Activated CD4-positive, alpha-beta T cell treated with anti-CD3 and anti-CD28 coated beads, Interleukin-2, amount 50 U/mL, for 1 hour (primary cell): ENCODE data around the gene RELB.

Experiments used
- DNase-seq: peaks from one replicate; pipeline ENCODE4 v3.0.0-alpha.2; 2020

Gene RELB

DNA sequence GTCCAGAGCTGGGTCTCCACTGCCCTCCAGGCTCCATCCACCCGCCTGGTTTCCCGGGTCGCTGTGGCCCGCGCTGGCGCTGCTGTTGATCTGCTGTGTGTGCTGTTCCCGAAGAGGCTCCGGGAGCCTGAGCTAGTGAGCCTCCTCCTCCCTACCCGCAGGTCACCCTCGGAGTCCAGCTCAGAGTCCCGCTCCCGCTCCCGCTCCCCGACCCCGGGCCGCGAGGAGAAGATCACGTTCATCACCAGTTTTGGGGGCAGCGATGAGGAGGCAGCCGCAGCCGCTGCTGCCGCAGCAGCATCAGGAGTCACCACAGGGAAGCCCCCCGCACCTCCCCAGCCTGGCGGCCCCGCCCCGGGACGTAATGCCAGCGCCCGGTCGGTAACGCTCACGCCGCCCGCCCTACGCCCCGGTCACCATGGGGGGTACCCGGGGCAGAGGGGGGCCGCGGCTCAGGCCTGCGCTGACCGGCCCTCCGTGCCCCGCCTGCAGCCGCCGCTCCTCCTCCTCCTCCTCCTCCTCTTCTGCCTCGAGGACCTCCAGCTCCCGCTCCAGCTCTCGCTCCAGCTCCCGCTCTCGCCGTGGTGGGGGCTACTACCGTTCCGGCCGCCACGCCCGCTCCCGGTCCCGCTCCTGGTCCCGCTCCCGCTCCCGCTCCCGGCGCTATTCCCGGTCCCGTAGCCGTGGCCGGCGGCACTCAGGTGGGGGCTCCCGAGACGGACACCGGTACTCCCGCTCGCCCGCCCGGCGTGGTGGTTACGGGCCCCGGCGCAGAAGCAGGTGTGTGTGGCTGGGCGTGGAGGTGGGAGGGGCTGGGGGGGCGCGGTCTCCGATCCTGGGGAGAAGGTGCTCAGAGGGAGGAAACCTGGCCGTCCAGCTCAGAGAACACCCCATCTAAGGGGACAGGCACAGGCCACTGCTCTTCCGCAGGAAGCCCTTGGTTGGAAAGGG lies 62.9 kb downstream of the RELB start:
- DNase-seq, result no peak

DNA sequence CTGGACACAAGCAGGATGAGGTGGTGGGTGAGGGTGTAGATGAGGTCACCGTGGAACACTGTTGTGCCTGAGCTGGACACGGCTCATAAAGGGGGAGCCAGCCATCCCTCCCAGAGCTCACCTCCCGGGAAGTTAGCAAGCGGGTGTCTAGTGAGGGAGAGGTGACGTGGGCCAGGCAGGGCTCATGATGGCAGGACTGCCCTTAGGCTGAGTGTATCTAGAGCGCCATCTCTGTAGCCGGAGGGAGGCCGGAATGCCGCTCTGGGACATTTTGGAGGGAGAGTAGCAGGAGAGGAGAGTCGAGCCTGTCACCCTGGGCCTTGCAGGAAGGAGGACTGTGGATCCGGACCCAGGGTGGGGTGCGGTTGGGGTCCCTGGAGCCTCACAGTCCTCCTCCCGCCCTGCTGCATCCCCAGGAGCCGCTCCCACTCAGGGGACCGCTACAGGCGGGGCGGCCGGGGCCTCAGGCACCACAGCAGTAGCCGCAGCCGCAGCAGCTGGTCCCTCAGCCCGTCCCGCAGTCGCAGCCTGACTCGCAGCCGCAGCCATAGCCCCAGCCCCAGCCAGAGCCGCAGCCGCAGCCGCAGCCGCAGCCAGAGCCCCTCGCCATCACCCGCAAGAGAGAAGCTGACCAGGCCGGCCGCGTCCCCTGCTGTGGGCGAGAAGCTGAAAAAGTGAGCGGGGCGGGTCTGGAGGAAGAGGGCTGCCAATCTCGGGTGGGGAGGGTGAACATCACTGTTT lies 65.8 kb downstream of the RELB start:
- DNase-seq, result no peak

DNA sequence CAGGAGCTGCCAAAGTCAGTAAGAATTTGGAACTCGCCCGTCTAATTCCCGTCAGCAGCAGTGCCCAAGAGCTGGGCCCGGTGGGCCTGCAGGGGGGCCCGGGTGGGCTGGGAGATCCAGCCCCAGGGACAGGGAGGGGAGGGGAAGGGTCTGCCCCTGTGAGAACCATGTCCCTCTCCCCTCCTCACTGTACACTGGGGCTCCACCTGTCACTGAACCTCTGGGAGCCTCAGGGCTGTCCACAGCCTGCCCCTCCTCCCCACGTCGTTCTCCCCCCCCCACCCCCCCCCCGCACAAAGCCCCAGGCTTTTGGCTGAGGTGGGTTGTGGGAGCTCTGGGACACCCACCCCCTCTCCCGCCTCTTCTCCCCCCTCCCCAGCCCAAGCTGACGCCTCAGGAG lies 66.8 kb downstream of the RELB start:
- no peak for DNase-seq

DNA sequence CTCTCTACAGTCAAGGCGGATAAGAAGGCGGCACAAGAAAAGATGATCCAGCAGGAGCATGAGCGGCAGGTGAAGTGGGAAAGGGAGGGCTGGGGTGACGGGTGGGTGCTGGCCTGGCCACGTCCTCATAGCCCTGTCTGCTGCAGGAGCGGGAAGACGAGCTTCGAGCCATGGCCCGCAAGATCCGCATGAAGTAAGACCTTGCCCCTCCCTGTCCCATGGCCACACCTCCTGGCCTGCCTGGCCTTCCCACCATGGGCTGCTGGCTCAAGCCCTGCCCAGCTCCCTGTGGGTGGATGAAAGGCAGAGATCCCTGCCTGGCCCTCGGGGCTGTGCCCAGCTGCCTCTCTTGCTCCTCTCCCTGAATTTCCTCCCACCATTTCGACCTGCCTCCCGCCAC lies 67.8 kb downstream of the RELB start:
- no peak for DNase-seq

DNA sequence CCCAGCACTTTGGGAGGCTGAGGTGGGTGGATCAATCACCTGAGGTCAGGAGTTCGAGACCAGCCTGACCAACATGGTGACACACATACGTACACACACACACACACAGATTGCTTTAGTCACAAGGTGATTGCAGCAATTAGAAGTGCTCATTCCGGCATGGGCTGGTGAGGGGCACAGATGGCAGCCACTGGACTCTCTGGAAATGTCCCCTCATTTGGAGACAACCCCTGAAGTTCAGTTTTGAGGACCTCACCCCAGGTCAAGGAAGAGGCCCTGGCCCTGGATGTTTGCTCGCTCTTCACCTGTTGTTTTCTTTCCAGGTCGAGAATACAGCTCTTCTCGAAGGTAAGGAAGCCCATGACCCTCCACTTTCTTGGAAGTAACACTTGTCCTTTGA lies 69.0 kb downstream of the RELB start:
- no peak for DNase-seq

DNA sequence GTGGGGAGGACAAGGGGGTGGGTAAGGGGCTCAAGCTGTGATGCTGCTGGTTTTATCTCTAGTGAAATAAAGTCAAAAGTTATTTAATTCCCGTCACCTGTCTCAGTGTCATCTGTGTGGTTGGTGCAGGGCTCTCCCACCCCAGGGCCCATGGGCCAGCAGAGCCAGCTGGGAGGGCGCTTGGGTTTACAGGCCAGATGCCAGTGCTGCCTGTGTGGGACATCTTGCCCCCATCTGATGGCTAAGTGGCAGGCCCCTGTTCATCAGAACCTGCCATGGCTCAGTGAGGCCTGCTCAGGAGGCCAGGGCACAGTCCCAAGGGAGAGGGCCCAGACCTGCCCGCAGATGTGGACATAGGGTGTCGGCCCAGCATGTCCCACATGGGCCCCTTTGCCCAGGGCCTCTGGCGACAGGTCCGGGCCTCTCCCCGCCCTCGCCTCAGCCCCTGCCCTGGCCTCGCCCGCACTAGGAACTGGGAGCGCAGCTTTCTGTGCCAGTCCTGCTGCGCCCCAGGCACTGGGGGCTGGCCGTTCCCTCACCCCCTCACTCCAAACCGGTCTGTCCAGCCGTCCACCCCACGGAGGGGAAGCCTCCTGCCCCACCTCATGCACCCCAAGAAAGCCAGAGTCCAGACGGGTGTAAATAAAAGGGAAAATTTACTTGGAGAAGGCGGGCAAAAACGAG lies 69.7 kb downstream of the RELB start:
- no peak for DNase-seq

DNA sequence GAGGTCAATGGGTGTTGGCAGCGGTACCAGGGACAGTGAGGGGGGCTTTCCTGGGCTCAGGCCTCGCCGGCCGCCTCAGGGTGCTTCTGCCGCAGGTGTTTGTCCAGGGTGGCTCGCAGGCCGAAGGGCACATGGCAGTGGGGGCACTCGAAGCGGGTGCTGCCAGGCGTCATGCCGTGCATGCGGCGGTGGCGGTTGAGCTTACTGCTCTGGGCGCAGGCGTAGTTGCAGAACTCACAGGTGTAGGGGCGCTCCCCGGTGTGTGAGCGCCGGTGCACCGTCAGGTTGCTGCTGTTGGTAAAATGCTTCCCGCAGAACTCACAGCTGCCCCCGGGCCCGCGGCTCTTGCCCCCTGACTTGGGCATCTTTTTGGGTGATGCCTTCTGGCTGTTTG lies 70.3 kb downstream of the RELB start:
- DNase-seq, result no peak

DNA sequence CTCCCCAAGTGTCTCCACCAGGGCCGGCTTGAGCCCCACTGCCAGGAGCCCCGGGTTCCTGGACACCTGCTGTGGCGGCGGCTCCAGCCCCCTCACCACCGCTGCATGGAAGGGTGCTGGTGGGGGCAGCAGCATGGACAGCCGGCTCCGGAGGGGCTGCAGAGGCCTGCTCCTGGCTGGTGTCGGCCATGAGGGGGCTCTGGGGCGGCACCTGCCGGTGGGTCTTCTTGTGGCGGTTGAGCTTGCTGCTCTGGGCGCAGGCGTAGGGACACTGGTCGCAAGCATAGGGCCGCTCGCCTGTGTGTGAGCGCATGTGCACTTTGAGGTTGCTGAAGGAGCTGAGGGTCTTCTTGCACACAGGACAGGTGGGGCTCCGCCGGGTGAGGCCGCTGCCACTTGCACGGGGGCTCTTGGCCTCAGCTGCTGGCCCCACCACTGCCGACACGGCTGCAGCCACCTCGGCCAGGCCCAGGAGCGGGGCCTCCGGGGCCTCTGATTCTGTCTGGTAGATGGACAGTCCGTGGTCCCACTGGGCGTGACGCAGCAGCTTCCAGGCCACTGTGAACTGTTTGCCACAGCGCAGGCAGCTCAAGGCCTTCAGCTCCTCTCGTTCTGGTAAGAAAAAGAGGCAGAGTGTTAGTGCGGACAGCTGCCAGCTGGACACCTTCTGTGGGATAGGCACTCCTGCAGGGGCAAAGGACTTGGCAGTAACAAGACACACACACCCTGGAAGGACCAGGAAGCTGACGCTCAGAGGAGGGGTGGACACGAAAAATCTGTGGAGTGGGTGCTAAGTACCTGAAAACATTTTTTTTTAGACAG lies 70.9 kb downstream of the RELB start:
- no peak for DNase-seq

DNA sequence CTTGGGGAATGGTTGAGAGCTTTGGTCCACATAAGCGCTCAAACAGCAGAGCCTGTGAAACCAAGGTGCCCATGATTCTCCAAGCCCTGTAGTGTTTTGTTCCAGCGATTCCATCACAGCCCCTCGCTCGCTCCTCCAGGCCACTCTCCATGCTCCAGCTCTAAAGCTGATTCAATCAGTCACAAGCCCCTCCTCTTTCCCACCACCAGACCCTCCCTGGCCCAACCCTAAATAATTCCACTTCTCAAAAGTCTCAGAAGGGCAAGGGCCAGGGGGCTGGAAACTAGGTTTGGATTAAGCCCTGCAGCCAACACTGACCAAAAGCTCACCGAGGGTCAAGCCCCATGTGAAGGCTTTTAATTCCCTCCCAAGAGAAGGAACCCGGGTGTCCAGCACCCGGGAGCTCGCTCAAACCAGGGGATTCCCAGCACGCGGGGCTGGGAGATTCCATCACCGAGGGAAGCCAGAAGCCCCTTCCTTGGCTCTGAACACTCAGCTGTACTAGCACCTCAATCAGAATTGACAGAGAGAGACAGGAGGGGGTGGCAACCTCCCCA lies 73.6 kb downstream of the RELB start:
- DNase-seq, result no peak

DNA sequence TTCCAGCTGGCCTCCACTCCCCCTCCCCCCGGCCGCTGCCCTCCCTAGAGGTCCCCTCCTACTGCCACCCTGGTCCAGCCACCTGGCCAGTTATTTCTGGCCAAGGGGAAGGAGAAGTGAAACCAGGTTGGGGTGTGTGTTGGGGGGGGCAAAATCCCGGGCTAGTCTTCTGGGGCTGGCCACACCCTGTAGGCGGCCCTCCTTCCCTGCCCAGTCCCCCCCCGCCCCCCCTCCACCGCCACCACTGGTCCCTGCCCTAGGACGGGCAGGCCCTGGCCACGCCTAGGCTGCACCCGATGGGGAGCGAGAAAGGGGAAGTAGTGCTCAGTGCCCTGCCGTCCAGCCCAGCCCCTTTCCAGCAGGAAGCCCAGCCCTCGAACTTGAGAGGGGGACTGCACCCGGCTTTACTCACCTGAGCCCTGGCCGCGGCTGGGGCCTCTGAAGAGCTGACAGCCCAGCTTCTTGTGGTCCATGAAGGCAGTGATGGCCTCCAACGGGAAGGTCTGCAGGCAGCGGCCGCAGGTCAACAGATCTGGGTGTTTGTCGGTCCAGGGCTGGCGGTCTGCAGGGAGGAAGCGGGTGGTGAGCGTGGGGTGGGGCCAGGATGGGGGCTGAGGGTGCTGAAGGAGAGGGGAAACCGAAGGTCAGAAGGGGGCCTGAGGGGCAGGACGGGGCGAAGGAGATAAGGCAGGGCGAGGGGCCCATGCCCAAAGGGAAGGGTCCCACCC lies 74.2 kb downstream of the RELB start:
- DNase-seq, result no peak

DNA sequence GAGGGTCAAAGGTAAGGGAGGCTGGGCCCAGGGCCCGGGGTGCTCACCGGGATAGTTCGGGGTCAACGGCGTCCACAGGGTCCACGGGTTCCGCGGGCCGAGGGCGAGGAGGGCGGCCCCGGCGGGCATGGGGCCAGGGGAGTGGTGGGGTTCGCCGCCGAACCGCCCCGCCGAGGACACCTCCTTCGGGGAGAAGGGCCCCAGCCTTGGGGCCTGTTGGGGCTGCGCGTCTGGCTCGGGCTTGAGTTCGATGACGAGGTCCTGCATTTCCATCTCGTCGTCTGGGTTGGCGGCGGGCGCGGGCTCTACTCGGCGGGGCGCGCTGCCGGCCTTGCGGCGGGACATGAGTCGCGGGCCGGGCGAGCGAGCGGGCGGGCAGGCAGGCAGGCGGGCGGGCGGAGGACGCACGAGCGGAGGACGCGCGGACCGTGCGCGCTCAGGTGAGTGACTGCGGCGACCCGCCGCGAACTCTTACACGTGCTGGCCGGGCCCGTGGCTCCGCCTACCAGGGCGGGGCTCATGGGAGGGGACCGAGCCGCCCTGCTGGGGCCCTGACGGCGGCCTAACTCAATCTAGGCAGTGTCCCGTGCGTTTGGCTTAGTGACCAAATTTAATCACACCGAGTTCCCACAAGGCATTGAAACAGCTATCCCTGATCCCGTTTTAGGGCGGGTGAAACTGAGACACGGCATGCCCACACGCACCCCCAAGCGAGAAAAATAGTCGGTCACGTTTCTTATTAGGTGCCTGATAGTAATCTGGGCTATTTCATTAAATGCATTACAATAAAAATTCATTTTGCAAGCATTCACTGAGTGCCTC lies 75.0 kb downstream of the RELB start, which contains the start of gene ZNF296:
TSS of gene ZNF296 (minus strand) at position 450 of the 822 bp plus-strand sequence. CDS start at position 345, 105 bp downstream.
- DNase-seq, result peak; percentile 73

DNA sequence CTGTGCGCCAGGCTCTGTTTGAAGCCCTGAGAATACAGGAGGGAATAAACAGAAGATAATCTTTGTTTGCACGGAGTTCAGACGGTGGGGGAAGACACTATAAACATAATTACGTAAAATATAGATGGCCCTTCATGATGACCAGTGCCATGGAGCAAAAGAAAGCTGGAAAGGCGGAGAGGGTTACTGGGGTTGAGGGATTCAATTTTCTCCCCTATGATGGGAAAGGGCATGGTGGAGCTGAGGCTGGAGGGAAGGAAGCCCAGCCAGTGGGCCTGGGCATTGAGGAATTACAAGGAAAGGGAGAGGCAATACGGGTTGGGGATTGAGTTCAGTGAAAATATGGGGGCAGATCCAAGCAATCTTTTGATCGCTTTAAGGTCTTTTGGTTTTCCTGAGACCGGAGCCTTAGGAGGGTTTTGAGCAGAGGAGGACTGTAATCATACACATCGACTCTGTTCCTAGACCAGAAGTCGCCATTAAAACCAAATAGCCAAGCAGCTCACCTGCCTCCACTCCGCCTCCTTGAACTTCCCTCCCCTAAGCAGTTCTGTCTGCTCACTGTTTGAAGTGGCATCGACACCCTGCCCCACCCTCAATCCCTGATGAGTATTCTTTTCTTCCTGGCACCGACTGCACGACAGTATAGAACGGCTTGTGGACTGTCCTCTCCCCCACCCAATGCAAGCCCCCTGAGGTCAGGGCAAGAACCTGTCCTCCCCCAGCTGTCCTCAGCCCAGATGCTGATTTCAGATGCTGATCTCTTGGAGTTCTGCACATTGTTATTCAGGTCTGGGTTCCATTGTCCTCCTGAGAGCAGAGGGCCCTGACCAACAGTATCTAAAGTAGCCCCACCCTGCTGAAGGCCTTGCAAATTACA lies 75.8 kb downstream of the RELB start:
- DNase-seq, result no peak

DNA sequence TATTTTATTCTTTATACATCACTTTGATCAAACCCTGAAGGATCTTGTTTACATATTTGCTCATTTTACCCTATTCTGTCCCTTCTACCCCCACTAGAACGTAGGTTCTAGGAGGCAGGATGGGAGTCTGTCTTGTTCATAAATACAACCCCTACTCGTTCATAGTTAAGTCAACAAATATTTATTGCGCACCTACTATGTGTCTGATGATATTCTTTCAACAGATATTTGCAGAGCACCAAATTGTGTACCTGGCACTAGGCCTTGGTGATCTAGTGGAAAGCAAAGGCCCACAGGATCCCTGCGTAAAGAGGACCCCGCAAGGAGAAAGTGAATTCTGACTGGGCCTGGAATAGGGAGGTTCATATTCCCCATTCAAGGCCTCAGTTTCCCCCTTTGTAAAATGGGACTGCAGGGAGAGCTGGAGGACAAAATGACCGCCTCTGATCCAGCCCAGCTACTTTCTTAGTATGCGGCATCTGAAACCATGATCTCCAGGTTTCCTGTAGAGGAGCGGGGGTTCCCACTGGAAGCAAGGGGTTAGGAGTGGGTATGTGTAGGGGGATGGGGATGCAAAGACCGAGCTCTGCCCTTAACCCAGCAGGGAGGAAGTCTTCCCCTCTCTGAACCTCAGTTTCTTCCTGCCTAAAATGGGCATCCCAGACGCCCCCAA lies 77.3 kb downstream of the RELB start:
- no peak for DNase-seq

DNA sequence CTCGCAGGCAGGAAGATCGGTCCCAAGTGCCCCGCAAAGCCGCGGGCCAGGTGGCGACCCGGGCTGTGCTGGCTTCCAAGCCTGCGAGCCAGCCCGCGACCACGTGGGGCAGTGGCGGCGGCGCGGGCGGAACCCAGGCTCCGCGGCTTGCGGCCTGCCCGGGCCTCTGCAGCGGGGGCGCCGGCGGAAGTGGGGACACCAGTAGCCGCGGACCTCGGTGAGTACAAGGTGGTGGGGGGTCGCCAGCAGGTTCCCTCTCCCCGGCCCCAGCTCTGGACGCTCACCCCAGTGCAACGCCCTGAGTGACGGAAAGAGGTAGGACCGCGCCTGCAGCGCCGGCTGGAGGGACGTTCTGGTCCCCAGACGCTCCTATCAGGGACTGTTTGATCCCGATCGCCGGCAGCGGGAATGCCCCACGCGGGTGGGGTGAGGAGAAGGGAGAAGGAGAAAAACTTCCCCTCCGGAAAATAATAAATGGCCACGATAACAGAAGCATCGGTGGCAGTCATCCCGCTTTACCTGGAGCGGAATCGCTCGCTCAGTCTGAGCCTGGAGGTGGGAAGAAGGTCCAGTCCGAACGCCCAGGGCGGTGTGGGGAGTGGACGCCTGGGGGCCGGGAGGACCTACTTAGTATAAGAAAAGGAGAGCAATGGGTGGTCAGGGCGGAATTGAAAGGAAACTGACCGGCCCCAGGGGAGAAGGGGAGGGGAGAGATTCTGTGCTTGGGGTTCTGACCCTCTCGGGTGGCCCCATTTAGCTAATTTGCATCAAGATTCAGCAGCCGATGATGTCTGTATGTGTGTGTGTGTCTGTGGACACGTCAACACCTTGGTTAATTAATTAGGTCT lies 78.0 kb downstream of the RELB start, which contains the start of gene GEMIN7:
TSS of gene GEMIN7 (plus strand) at position 198 of the 848 bp plus-strand sequence. CDS start 10,855 bp downstream, outside the sequence.
- DNase-seq, result peak; percentile 77

DNA sequence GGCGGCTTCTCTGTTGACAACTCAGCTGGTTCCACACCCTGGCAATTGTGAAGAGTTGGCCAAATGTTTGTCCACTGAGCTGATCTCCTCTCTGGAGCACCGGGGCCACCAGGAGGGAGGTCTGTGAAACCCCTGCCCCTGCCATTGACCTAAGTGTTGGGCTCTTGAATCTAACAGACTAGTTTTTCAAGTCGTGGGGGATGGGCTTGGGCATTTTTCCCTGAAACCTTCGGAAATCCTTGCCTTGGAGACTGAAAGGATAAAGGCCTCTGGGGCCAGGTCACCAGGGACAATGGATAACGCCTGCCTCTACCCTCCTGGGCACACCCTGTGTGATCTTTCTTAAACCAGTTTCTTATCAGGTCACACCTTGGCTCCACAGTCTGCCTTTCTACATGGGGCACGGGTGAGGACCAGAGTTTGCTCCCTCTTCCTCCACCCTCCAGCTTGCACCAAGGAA lies 78.7 kb downstream of the RELB start:
- no peak for DNase-seq

DNA sequence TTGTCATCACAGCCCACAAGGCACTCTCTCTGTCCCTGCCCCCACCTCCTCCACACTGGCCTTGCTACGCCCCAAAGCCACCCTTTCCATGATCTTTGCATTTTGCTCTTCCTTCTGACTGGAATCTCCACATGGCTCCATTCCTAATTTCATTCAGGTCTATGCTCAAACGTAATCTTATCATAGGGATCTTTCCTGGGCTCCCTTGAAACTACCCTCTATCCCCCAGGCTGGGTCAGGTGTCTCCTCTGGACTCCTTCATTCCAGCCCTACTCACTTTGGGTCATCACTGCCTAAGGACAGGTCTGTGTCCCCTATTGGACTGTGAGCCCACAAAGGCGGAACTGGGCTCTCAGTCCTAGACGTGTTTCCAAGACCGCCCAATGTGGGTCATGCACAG lies 80.9 kb downstream of the RELB start:
- DNase-seq, result no peak

DNA sequence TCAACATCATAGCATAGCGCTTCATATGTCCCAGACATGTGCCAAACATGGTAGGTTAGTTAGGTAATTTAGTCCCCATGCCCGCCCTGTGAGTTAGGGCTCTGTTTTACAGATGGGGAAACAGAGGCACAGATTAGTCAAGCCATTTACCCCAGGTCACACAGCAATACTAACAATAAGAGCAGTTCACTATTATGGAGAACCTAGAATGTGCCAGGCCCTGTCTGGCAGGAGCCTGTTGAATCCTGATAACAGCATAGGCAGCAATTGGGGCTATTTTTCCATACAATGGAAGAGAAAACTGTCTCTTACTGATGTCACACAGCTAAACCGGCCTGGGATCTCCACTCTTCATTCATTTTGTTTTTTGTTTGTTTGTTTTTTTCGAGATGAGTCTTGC lies 85.2 kb downstream of the RELB start:
- no peak for DNase-seq

DNA sequence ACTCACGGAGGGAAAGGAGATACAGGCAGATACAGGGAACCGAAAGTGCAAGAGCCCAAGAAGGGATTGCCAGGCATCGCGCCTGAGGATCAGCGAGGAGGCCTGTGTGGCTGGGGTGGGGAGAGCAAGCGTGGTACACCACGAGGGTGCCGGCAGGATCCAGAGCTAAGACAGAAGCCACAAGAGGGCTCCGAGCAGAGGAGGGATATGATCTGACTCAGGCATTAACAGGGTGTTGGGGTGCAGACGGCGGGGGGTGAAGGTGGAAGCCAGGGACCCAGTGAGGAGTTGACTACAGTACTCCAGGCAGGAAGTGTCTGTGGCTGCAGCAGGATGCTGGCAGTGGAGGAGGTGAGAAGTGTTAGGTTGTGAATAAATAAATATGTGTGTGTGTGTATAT lies 86.3 kb downstream of the RELB start:
- DNase-seq, result peak; percentile 49
